Fibroblast of the aortic adventitia (primary cell): ENCODE data around the gene TMEM198. TPM values are rescaled to one million over a fixed set of nuclear protein-coding genes. Genes with fewer than 3 reads are reported as not detected.

Experiments
- DNase-seq: peaks from one replicate; pipeline ENCODE4 v3.0.0-alpha.2; 2010; ENCODE audit warnings: low read depth
- H3K4me3 ChIP-seq: 2 replicates; pipeline ENCODE4 v1.5.1; 2011; ENCODE audit warnings: low read depth, mild to moderate bottlenecking, control low read depth, low read length, moderate library complexity
- total RNA-seq: library from RNA; depleted of rRNA; stranded (reverse); fragments of >200 nt; gene quantifications from 2 replicates; pipeline ENCODE4 v1.2.3, GENCODE V29; 2012; ENCODE audit warnings: low replicate concordance
- TF ChIP-seq, protein P1 (sequence below): IDR thresholded peaks from 2 replicates; pipeline ENCODE4 v1.5.1; 2011; ENCODE audit warnings: mild to moderate bottlenecking, low read length, control low read depth, inconsistent platforms; ENCODE audit not compliant: insufficient read depth

Gene TMEM198
- total RNA-seq, 1 donor: 1.1 TPM

GRCh38 chr2:219502618-219503017 lies 41.2 kb upstream of the TMEM198 start:
- no peak for DNase-seq
- H3K4me3 ChIP-seq: no peak overlapping the region
- TF ChIP-seq, protein P1, sequence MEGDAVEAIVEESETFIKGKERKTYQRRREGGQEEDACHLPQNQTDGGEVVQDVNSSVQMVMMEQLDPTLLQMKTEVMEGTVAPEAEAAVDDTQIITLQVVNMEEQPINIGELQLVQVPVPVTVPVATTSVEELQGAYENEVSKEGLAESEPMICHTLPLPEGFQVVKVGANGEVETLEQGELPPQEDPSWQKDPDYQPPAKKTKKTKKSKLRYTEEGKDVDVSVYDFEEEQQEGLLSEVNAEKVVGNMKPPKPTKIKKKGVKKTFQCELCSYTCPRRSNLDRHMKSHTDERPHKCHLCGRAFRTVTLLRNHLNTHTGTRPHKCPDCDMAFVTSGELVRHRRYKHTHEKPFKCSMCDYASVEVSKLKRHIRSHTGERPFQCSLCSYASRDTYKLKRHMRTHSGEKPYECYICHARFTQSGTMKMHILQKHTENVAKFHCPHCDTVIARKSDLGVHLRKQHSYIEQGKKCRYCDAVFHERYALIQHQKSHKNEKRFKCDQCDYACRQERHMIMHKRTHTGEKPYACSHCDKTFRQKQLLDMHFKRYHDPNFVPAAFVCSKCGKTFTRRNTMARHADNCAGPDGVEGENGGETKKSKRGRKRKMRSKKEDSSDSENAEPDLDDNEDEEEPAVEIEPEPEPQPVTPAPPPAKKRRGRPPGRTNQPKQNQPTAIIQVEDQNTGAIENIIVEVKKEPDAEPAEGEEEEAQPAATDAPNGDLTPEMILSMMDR: no peak

DNA sequence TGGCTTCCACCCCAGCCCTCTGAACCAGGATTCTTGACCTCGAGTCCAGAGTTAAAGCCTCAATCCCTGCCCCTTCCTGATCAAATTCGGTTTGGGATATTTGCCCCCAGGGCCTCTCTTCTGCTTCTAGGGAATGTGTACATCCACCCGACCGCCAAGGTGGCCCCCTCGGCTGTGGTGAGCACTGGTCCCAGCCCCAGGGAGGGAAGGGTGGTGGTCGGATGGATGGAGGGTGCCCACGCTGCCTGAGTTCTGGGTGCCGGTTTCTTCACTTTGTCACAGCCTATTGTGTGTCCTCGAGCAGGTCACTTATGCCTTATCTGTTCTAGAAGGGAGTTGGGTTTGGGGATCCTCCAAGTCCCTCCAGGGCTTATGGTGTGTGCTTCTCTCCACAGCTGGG lies 38.2 kb upstream of the TMEM198 start:
- DNase-seq: no peak
- H3K4me3 ChIP-seq: no peak overlapping the region
- TF ChIP-seq, protein P1: no peak

DNA sequence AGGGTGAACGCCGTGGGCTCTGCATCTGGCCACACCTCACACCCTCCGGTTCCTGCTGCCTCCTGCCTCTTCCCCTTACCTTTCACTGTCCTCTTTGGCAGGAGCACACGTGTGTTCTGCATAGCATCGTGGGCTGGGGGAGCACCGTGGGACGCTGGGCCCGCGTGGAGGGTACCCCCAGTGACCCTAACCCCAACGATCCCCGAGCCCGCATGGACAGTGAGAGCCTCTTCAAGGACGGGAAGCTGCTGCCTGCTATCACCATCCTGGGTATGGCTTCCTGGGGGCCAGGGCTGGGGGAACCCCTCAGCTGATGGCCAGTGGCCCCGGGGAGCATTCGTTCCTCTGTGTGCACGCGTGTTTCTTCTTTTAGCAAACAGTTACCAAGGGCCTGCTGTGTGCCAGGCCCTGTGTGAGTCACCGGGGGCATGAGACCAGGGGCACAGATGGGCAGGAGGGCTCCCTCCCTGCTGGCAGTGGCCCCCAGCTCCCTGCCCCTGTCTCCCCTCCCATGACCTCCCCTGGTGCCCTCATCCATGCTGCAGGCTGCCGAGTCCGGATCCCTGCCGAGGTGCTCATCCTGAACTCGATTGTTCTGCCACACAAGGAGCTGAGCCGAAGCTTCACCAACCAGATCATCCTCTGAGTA lies 37.6 kb upstream of the TMEM198 start:
- no peak overlapping the region for H3K4me3 ChIP-seq
- TF ChIP-seq, protein P1: no peak
- no peak for DNase-seq

GRCh38 chr2:219506802-219507526 lies 36.9 kb upstream of the TMEM198 start:
- DNase-seq: no peak
- no peak overlapping the region for H3K4me3 ChIP-seq
- TF ChIP-seq, protein P1: no peak

- TF ChIP-seq, protein P1: no peak
- DNase-seq: no peak
- no peak overlapping the region for H3K4me3 ChIP-seq
Observed at GRCh38 chr2:219507581-219508443, 36.0 kb upstream of the TMEM198 start.

GRCh38 chr2:219508444-219508734 lies 35.4 kb upstream of the TMEM198 start:
- no peak overlapping the region for H3K4me3 ChIP-seq
- no peak for DNase-seq
- TF ChIP-seq, protein P1: no peak
